CD4-positive, alpha-beta memory T cell (primary cell): ENCODE results near the gene ARL10. TPM values are rescaled to one million over a fixed set of nuclear protein-coding genes. Genes with fewer than 3 reads are reported as not detected.

ENCODE experiments used
- CTCF ChIA-PET: fragments of 350-600 bp; sonication (Branson Sonifier 250); formaldehyde crosslinking; loops from one replicate; lab custom pipeline; 2021; ENCODE audit warnings: inconsistent platforms; ENCODE audit not compliant: partially characterized antibody; lab: Charles Lee
- POLR2A ChIA-PET: fragments of 350-600 bp; sonication (Branson Sonifier 250); formaldehyde crosslinking; loops from one replicate; lab custom pipeline; 2021; ENCODE audit not compliant: partially characterized antibody; lab: Charles Lee
- DNase-seq, 5 donors: peaks; one replicate each; pipeline versions ENCODE4 v3.0.0 to v3.0.0-alpha.2; 2020 to 2022; ENCODE audit warnings: mixed read lengths in 1 of 5
- H3K27ac ChIP-seq: one replicate; pipeline ENCODE4 v1.7.0; 2013; ENCODE audit warnings: low read depth, low read length
- H3K27me3 ChIP-seq: 2 replicates; pipeline ENCODE4 v1.7.0; 2013; ENCODE audit warnings: mild to moderate bottlenecking, low read length, moderate library complexity; ENCODE audit not compliant: insufficient read depth
- H3K36me3 ChIP-seq: 2 replicates; pipeline ENCODE4 v1.7.0; 2013; ENCODE audit warnings: mild to moderate bottlenecking, low read length, moderate library complexity; ENCODE audit not compliant: insufficient read depth
- H3K4me1 ChIP-seq: 2 replicates; pipeline ENCODE4 v1.7.0; 2013; ENCODE audit warnings: mild to moderate bottlenecking, low read length, moderate library complexity; ENCODE audit not compliant: insufficient read depth
- H3K4me3 ChIP-seq, 2 donors: one replicate each; pipeline ENCODE4 v1.7.0; 2013; ENCODE audit warnings: low read length in 2 of 2, mild to moderate bottlenecking in 1 of 2
- H3K9me3 ChIP-seq, 2 donors: one replicate each; pipeline ENCODE4 v1.7.0; 2013; ENCODE audit warnings: low read length in 2 of 2, control low read depth in 1 of 2; ENCODE audit not compliant: control insufficient read depth in 1 of 2
- H3K27ac Mint-ChIP-seq, 7 donors: one replicate each; pipeline ENCODE4 v1.8.0; 2020 to 2021; ENCODE audit warnings: mixed read lengths in 7 of 7, mild to moderate bottlenecking in 6 of 7, inconsistent platforms in 3 of 7, moderate library complexity in 3 of 7
- H3K27me3 Mint-ChIP-seq, 2 donors: one replicate each; pipeline ENCODE4 v1.8.0; 2020 to 2021; ENCODE audit warnings: mixed read lengths in 2 of 2
- H3K36me3 Mint-ChIP-seq, 2 donors: one replicate each; pipeline ENCODE4 v1.8.0; 2020 to 2021; ENCODE audit warnings: mixed read lengths in 2 of 2, inconsistent platforms in 1 of 2, mild to moderate bottlenecking in 1 of 2
- H3K4me1 Mint-ChIP-seq, 4 donors: one replicate each; pipeline ENCODE4 v1.8.0; 2020 to 2021; ENCODE audit warnings: mixed read lengths in 4 of 4, mild to moderate bottlenecking in 1 of 4
- H3K4me3 Mint-ChIP-seq, 8 donors: one replicate each; pipeline ENCODE4 v1.8.0; 2020 to 2021; ENCODE audit warnings: mixed read lengths in 8 of 8, mild to moderate bottlenecking in 7 of 8, moderate library complexity in 6 of 8, inconsistent platforms in 3 of 8
- H3K9me3 Mint-ChIP-seq, 8 donors: one replicate each; pipeline ENCODE4 v1.8.0; 2020 to 2021; ENCODE audit warnings: mixed read lengths in 8 of 8, mild to moderate bottlenecking in 5 of 8, inconsistent platforms in 3 of 8, moderate library complexity in 1 of 8
- intact Hi-C: fragments of 100-400 bp; cut with micrococcal nuclease; formaldehyde crosslinking; loops from one replicate; pipeline ENCODE4 v1.15.1; 2023
- polyA plus RNA-seq, 2 donors: library from polyadenylated mRNA; unstranded; fragments of 300-500 nt; fragmentation: Illumina TruSeq; gene quantifications; one replicate each; pipeline ENCODE4 v1.2.3, GENCODE V29; 2021
- total RNA-seq, 2 experiments: library from RNA; stranded (reverse); gene quantifications; one replicate each; pipeline ENCODE4 v1.2.3, GENCODE V29; 2021

Gene ARL10
- total and polyA plus RNA-seq, 4 experiments from 2014 or later, result 0.60 to 17.9 (median 7.9) TPM

GRCh38 chr5:176396330-176396729 is 31.0 kb downstream of the ARL10 start:
- POLR2A ChIA-PET, result interaction anchor here (1.1 kb wide), 1 partner anchor 8 kb away, joined by 4 read pairs; the partner anchor contains the start of genes HIGD2A and NOP16
- peak overlapping the region in 3 of 7 donors; percentile 10 to 70 (median 19) for H3K27ac Mint-ChIP-seq
- peaks cover 10 to 46% of the 10 kb centered on the region in 2 donors for H3K36me3 Mint-ChIP-seq

GRCh38 chr5:176397736-176398420 is 32.6 kb downstream of the ARL10 start:
- no peaks in the 10 kb centered on the region for H3K4me1 ChIP-seq
- peaks cover 6% of the 10 kb centered on the region for H3K36me3 ChIP-seq
- H3K27ac ChIP-seq, result no peak overlapping the region
- no peaks in the 10 kb centered on the region for H3K9me3 ChIP-seq
- DNase-seq, result no peak
- no peaks in the 10 kb centered on the region for H3K27me3 ChIP-seq
- no peaks in the 10 kb centered on the region for H3K27me3 Mint-ChIP-seq
- ChIA-PET POLR2A (interaction anchor here (0.7 kb wide), 1 partner anchor 8 kb away, joined by 3 read pairs; no protein-coding TSS in a partner anchor), CTCF (no interaction called here)
- intact Hi-C loops, result no loop called here
- no peak overlapping the region for H3K4me3 ChIP-seq
- H3K9me3 Mint-ChIP-seq, result no peaks in the 10 kb centered on the region
- H3K4me3 Mint-ChIP-seq, result no peak overlapping the region
- peaks cover 0 to 2% (median under 1%) of the 10 kb centered on the region in 4 donors for H3K4me1 Mint-ChIP-seq
- H3K27ac Mint-ChIP-seq, result peak overlapping the region in 4 of 7 donors; percentile 32 to 85 (median 56)
- H3K36me3 Mint-ChIP-seq, result peaks cover 14 to 39% of the 10 kb centered on the region in 2 donors

More at GRCh38 chr5:176396330-176396729, 31.0 kb downstream of the ARL10 start:
- no peaks in the 10 kb centered on the region for H3K27me3 ChIP-seq
- H3K9me3 Mint-ChIP-seq, result no peaks in the 10 kb centered on the region
- no peaks in the 10 kb centered on the region for H3K4me1 ChIP-seq
- no peak for DNase-seq
- CTCF ChIA-PET, result no interaction called here
- H3K4me3 ChIP-seq, result no peak overlapping the region
- H3K27me3 Mint-ChIP-seq, result no peaks in the 10 kb centered on the region
- no peak overlapping the region for H3K27ac ChIP-seq
- intact Hi-C loops, result no loop called here
- H3K4me1 Mint-ChIP-seq, result no peaks in the 10 kb centered on the region
- H3K9me3 ChIP-seq, result no peaks in the 10 kb centered on the region
- H3K36me3 ChIP-seq, result peaks cover 9% of the 10 kb centered on the region
- no peak overlapping the region for H3K4me3 Mint-ChIP-seq

- Histone ChIP-seq H3K27me3 (no peaks in the 10 kb centered on the region), H3K36me3 (no peaks in the 10 kb centered on the region), H3K9me3 (no peaks in the 10 kb centered on the region), H3K4me3 (no peak overlapping the region), H3K27ac (no peak overlapping the region), H3K4me1 (no peaks in the 10 kb centered on the region)
- ChIA-PET POLR2A (interaction anchor here (1.1 kb wide), 1 partner anchor 12 kb away, joined by 4 read pairs; the partner anchor contains the start of genes HIGD2A and NOP16), CTCF (interaction anchor here (1.0 kb wide), 2 partner anchors 9 to 15 kb away, joined by 3 read pairs; no protein-coding TSS in a partner anchor)
- H3K27ac Mint-ChIP-seq, result peak overlapping the region in 3 of 7 donors; percentile 6 to 79 (median 68)
- H3K36me3 Mint-ChIP-seq, result peaks cover 14 to 29% of the 10 kb centered on the region in 2 donors
- no peaks in the 10 kb centered on the region for H3K9me3 Mint-ChIP-seq
- no peak for DNase-seq
- H3K27me3 Mint-ChIP-seq, result no peaks in the 10 kb centered on the region
- peaks cover 0 to 2% (median under 1%) of the 10 kb centered on the region in 4 donors for H3K4me1 Mint-ChIP-seq
- intact Hi-C loops, result no loop called here
- H3K4me3 Mint-ChIP-seq, result no peak overlapping the region
Measured at GRCh38 chr5:176400382-176401156, 35.3 kb downstream of the ARL10 start.

- no peak for DNase-seq
- H3K36me3 ChIP-seq, result peaks cover 8% of the 10 kb centered on the region
- POLR2A ChIA-PET, result no interaction called here
- Mint-ChIP-seq H3K9me3 (no peaks in the 10 kb centered on the region), H3K4me1 (peaks cover 0 to 2% (median under 1%) of the 10 kb centered on the region in 4 donors), H3K36me3 (peaks cover 9 to 38% of the 10 kb centered on the region in 2 donors), H3K27me3 (no peaks in the 10 kb centered on the region), H3K4me3 (no peak overlapping the region), H3K27ac (peak overlapping the region in 4 of 7 donors; percentile 48 to 85 (median 53))
- CTCF ChIA-PET, result no interaction called here
- H3K4me3 ChIP-seq, result no peak overlapping the region
- H3K4me1 ChIP-seq, result no peaks in the 10 kb centered on the region
- H3K9me3 ChIP-seq, result no peaks in the 10 kb centered on the region
- H3K27me3 ChIP-seq, result no peaks in the 10 kb centered on the region
- no peak overlapping the region for H3K27ac ChIP-seq
- intact Hi-C loops, result no loop called here
Measured at GRCh38 chr5:176401281-176402205, 36.3 kb downstream of the ARL10 start.

GRCh38 chr5:176405656-176406435 is 40.6 kb downstream of the ARL10 start:
- DNase-seq, result no peak
- H3K27me3 Mint-ChIP-seq, result no peaks in the 10 kb centered on the region
- ChIA-PET CTCF (interaction anchor here (1.3 kb wide), 1 partner anchor 10 kb away, joined by 5 read pairs; the partner anchor contains the start of gene CLTB), POLR2A (interaction anchor here (1.0 kb wide), 1 partner anchor 18 kb away, joined by 3 read pairs; the partner anchor contains the start of genes HIGD2A and NOP16)
- no peak overlapping the region for H3K4me3 Mint-ChIP-seq
- H3K9me3 ChIP-seq, result no peaks in the 10 kb centered on the region
- peaks cover 18 to 44% of the 10 kb centered on the region in 2 donors for H3K36me3 Mint-ChIP-seq
- no peak overlapping the region for H3K27ac ChIP-seq
- intact Hi-C loops, result no loop called here
- peaks cover 24% of the 10 kb centered on the region for H3K36me3 ChIP-seq
- peaks cover 0 to 4% (median 2%) of the 10 kb centered on the region in 4 donors for H3K4me1 Mint-ChIP-seq
- H3K27me3 ChIP-seq, result no peaks in the 10 kb centered on the region
- H3K9me3 Mint-ChIP-seq, result no peaks in the 10 kb centered on the region
- H3K27ac Mint-ChIP-seq, result peak overlapping the region in 2 of 7 donors; percentile 65 to 79
- H3K4me1 ChIP-seq, result no peaks in the 10 kb centered on the region
- no peak overlapping the region for H3K4me3 ChIP-seq

GRCh38 chr5:176406436-176407052 is 41.3 kb downstream of the ARL10 start:
- no peaks in the 10 kb centered on the region for H3K27me3 ChIP-seq
- Mint-ChIP-seq H3K27ac (peak overlapping the region in 1 of 7 donors; percentile 61), H3K9me3 (no peaks in the 10 kb centered on the region), H3K4me3 (no peak overlapping the region), H3K4me1 (peaks cover 0 to 11% (median 4%) of the 10 kb centered on the region in 4 donors), H3K27me3 (no peaks in the 10 kb centered on the region), H3K36me3 (peaks cover 25 to 45% of the 10 kb centered on the region in 2 donors)
- no peak overlapping the region for H3K4me3 ChIP-seq
- intact Hi-C loops, result no loop called here
- CTCF ChIA-PET, result interaction anchor here (1.5 kb wide), 1 partner anchor 10 kb away, joined by 7 read pairs; the partner anchor contains the start of gene CLTB
- no peak for DNase-seq
- H3K36me3 ChIP-seq, result peaks cover 24% of the 10 kb centered on the region
- H3K27ac ChIP-seq, result no peak overlapping the region
- no peaks in the 10 kb centered on the region for H3K4me1 ChIP-seq
- H3K9me3 ChIP-seq, result no peaks in the 10 kb centered on the region
- POLR2A ChIA-PET, result interaction anchor here (0.6 to 1.0 kb wide), 2 partner anchors 18 to 61 kb away, joined by 3 read pairs; partner anchors contain the start of genes HIGD2A and NOP16
